NCI-H1436 (cell line): ENCODE measurements around the gene CMIP.

Experiments used
- DNase-seq: peaks from one replicate; lab custom pipeline; 2025; lab: John Stamatoyannopoulos, UW

The CMIP gene

GRCh38 chr16:81447383-81448101 is 2.9 kb downstream of the CMIP start:
- DNase-seq: no peak

- DNase-seq: no peak
These were observed 3.8 kb downstream of the CMIP start for GRCh38 chr16:81448154-81449131.

GRCh38 chr16:81449241-81449640 is 4.6 kb downstream of the CMIP start:
- no peak for DNase-seq

- no peak for DNase-seq
These were observed 5.4 kb downstream of the CMIP start for GRCh38 chr16:81449899-81450608.

GRCh38 chr16:81450783-81451491 is 6.3 kb downstream of the CMIP start:
- no peak for DNase-seq

- DNase-seq: no peak
These were observed 7.4 kb downstream of the CMIP start for GRCh38 chr16:81451753-81452680.

- no peak for DNase-seq
These were observed 8.6 kb downstream of the CMIP start for GRCh38 chr16:81453091-81453728.

- no peak for DNase-seq
These were observed 9.4 kb downstream of the CMIP start for GRCh38 chr16:81454044-81454443.

- no peak for DNase-seq
These were observed 10.4 kb downstream of the CMIP start for GRCh38 chr16:81455006-81455405.

GRCh38 chr16:81455720-81456494 is 11.3 kb downstream of the CMIP start:
- DNase-seq: no peak

- no peak for DNase-seq
These were observed 12.1 kb downstream of the CMIP start for GRCh38 chr16:81456523-81457325.

- DNase-seq: no peak
These were observed 12.9 kb downstream of the CMIP start for GRCh38 chr16:81457326-81458133.

GRCh38 chr16:81458149-81458669 is 13.6 kb downstream of the CMIP start:
- no peak for DNase-seq

- no peak for DNase-seq
These were observed 14.4 kb downstream of the CMIP start for GRCh38 chr16:81458827-81459598.

- DNase-seq: no peak
These were observed 15.5 kb downstream of the CMIP start for GRCh38 chr16:81460075-81460474.

- no peak for DNase-seq
These were observed 16.6 kb downstream of the CMIP start for GRCh38 chr16:81461243-81461642.

GRCh38 chr16:81461766-81462165 is 17.2 kb downstream of the CMIP start:
- no peak for DNase-seq
